Neural crest cell (in vitro differentiated cells): ENCODE results near the gene CDC123. TPM values are rescaled to one million over a fixed set of nuclear protein-coding genes. Genes with fewer than 3 reads are reported as not detected.
"Not testable (repeated sequence)": the region's sequence is repeated elsewhere in the genome, so short reads cannot be mapped to it uniquely, and the experiment has no call there.

ENCODE experiments used
- DNase-seq: peaks from one replicate; pipeline ENCODE4 v3.0.0; 2021; ENCODE audit warnings: low read depth, mixed read lengths, low spot score
- H3K27ac Mint-ChIP-seq: one replicate; pipeline ENCODE4 v1.8.0; 2021; ENCODE audit warnings: mild to moderate bottlenecking, mixed read lengths; ENCODE audit not compliant: unreplicated experiment
- H3K27me3 Mint-ChIP-seq: 2 replicates; pipeline ENCODE4 v1.8.0; 2021; ENCODE audit warnings: low read depth, mild to moderate bottlenecking, mixed read lengths
- H3K36me3 Mint-ChIP-seq: 2 replicates; pipeline ENCODE4 v1.8.0; 2021; ENCODE audit warnings: low read depth, mild to moderate bottlenecking, mixed read lengths
- H3K4me1 Mint-ChIP-seq: 2 replicates; pipeline ENCODE4 v1.8.0; 2021; ENCODE audit warnings: mixed read lengths
- H3K4me3 Mint-ChIP-seq: one replicate; pipeline ENCODE4 v1.8.0; 2021; ENCODE audit warnings: mild to moderate bottlenecking, mixed read lengths
- H3K9me3 Mint-ChIP-seq: 2 replicates; pipeline ENCODE4 v1.8.0; 2021; ENCODE audit warnings: mixed read lengths
- CTCF ChIP-seq: fragments of 200-600 bp; sonication (generic); conservative IDR thresholded peaks from 2 replicates; pipeline ENCODE4 v1.5.0; 2021; ENCODE audit warnings: antibody characterized with exemption, mild to moderate bottlenecking
- total RNA-seq: library from RNA; stranded (reverse); gene quantifications from 2 replicates; pipeline ENCODE4 v1.2.1, GENCODE V29; 2021

Gene CDC123
- total RNA-seq, 1 donor from 2014 or later: 111 TPM

GRCh38 chr10:12264204-12264940, 68.4 kb downstream of the CDC123 start:
- Mint-ChIP-seq H3K27ac (no peak overlapping the region), H3K36me3 (no peaks in the 10 kb centered on the region), H3K4me1 (peaks cover 7% of the 10 kb centered on the region), H3K27me3 (no peaks in the 10 kb centered on the region), H3K9me3 (no peaks in the 10 kb centered on the region), H3K4me3 (peak overlapping the region; percentile 41)
- peak; percentile 83 for TF ChIP-seq CTCF
- DNase-seq: peak; percentile 74

DNA sequence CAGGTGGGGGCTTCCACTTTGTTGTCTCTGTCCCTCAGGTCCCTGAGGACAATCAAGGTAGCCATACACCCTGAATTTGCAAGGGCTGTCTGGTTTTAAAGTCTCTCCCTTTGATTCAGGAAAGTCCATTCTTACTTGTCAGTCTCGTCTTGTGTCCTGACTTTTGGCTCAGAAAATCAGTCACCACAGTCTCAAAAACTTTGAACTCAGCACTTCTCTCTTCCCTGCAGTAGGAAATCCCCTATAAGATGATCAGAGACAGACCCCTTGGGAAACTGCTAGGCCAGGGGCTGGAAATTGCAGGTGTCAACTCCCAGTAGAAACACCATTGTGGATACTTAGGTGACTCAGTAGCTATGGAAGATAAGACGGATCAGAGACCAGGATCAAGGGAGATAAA, 73.1 kb downstream of the CDC123 start:
- Mint-ChIP-seq H3K27ac (no peak overlapping the region), H3K9me3 (no peaks in the 10 kb centered on the region), H3K27me3 (no peaks in the 10 kb centered on the region), H3K4me1 (peaks cover 7% of the 10 kb centered on the region), H3K4me3 (no peak overlapping the region), H3K36me3 (no peaks in the 10 kb centered on the region)
- no peak for DNase-seq
- TF ChIP-seq CTCF: no peak

GRCh38 chr10:12271210-12271540, 75.2 kb downstream of the CDC123 start:
- no peak for DNase-seq
- Mint-ChIP-seq H3K27ac (no peak overlapping the region), H3K4me1 (no peaks in the 10 kb centered on the region), H3K36me3 (no peaks in the 10 kb centered on the region), H3K4me3 (no peak overlapping the region), H3K9me3 (no peaks in the 10 kb centered on the region), H3K27me3 (no peaks in the 10 kb centered on the region)
- TF ChIP-seq CTCF: no peak

DNA sequence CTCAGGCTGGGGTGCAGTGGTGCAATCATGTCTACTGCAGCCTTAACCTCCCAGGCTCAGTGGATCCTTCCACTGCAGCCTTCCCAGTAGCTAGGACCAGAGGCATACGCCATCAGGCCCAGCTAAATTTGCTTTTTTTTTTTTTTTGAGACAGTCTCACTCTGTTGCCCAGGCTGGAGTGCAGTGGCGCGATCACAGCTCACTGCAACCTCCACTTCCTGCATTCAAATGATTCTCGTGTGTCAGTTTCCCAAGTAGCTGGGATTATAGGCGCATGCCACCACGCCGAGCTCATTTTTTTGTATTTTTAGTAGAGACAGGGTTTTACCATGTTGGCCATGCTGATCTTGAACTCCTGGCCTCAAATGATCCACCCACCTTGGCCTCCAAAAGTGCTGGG, 81.9 kb downstream of the CDC123 start:
- H3K27ac Mint-ChIP-seq, H3K9me3 Mint-ChIP-seq, H3K36me3 Mint-ChIP-seq, H3K4me1 Mint-ChIP-seq, H3K27me3 Mint-ChIP-seq, DNase-seq, H3K4me3 Mint-ChIP-seq: not testable (repeated sequence)

DNA sequence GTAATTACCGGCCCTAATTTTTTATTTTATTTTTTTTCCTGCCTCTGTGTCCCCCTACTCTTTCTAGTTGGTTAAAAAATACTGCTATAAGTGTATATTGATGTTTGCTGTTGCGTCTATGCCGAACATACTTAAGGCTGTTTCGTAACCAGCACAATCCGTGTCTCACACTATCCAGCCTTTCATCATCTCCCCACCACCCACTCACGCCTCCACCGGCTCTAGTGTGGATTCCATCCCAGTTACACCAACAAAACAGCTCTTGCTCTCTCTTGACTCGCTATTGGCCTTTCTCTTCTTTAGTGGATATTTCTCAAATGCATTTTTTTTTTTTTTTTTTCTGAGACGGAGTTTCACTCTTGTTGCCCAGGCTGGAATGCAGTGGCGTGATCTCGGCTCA, 83.3 kb downstream of the CDC123 start:
- no peaks in the 10 kb centered on the region for H3K4me1 Mint-ChIP-seq

More for the DNA sequence above, 83.3 kb downstream of the CDC123 start:
- Mint-ChIP-seq H3K4me3 (no peak overlapping the region), H3K27ac (no peak overlapping the region), H3K27me3 (no peaks in the 10 kb centered on the region), H3K36me3 (no peaks in the 10 kb centered on the region), H3K9me3 (peaks cover 2% of the 10 kb centered on the region)
- TF ChIP-seq CTCF: no peak
- DNase-seq: no peak
